H9 (cell line): ENCODE data around the gene GRID1. TPM values are rescaled to one million over a fixed set of nuclear protein-coding genes. Genes with fewer than 3 reads are reported as not detected.
A peak's percentile ranks its signal among the peaks of the same experiment; 100 is the strongest.

Experiments
- DNase-seq: peaks from one replicate; pipeline ENCODE4 v3.0.0-alpha.2; 2017
- H2AFZ ChIP-seq: one replicate; pipeline ENCODE4 v1.6.1; 2013; ENCODE audit warnings: mild to moderate bottlenecking, low read length, control low read depth, moderate library complexity
- H2AK5ac ChIP-seq: 2 replicates; pipeline ENCODE4 v1.6.1; 2013; ENCODE audit warnings: low read length, control low read depth, mixed read lengths; ENCODE audit not compliant: insufficient read length
- H2BK120ac ChIP-seq: one replicate; pipeline ENCODE4 v1.6.1; 2013; ENCODE audit warnings: low read depth, mild to moderate bottlenecking, low read length, control low read depth, inconsistent platforms; ENCODE audit not compliant: poor library complexity, severe bottlenecking
- H2BK12ac ChIP-seq: 2 replicates; pipeline ENCODE4 v1.6.1; 2013; ENCODE audit warnings: low read length, control low read depth, mixed read lengths, low read depth; ENCODE audit not compliant: insufficient read length
- H2BK15ac ChIP-seq: 2 replicates; pipeline ENCODE4 v1.6.1; 2013; ENCODE audit warnings: low read depth, low read length, control low read depth
- H2BK20ac ChIP-seq: one replicate; pipeline ENCODE4 v1.6.1; 2013; ENCODE audit warnings: low read depth, mild to moderate bottlenecking, low read length, control low read depth, inconsistent platforms; ENCODE audit not compliant: poor library complexity, severe bottlenecking
- H2BK5ac ChIP-seq: 2 replicates; pipeline ENCODE4 v1.6.1; 2013; ENCODE audit warnings: low read length, control low read depth, mixed read lengths; ENCODE audit not compliant: insufficient read length
- H3K14ac ChIP-seq: 2 replicates; pipeline ENCODE4 v1.6.1; 2013; ENCODE audit warnings: low read length, control low read depth; ENCODE audit not compliant: insufficient read depth
- H3K18ac ChIP-seq: 2 replicates; pipeline ENCODE4 v1.6.1; 2013; ENCODE audit warnings: low read depth, mild to moderate bottlenecking, mixed read lengths, low read length, control low read depth; ENCODE audit not compliant: insufficient read length
- H3K23ac ChIP-seq: 2 replicates; pipeline ENCODE4 v1.6.1; 2013; ENCODE audit warnings: low read length, control low read depth, mixed read lengths, low read depth; ENCODE audit not compliant: insufficient read length
- H3K23me2 ChIP-seq: 2 replicates; pipeline ENCODE4 v1.6.1; 2013; ENCODE audit warnings: low read depth, mild to moderate bottlenecking, mixed read lengths, low read length, control low read depth; ENCODE audit not compliant: insufficient read length, poor library complexity, severe bottlenecking
- H3K27ac ChIP-seq: 2 replicates; pipeline ENCODE4 v1.5.1; 2013; ENCODE audit warnings: low read length, control low read depth, mixed read lengths, low read depth; ENCODE audit not compliant: insufficient read length
- H3K27me3 ChIP-seq: 2 replicates; pipeline ENCODE4 v1.6.1; 2013; ENCODE audit warnings: low read length, control low read depth, inconsistent platforms; ENCODE audit not compliant: insufficient read depth
- H3K4ac ChIP-seq: 2 replicates; pipeline ENCODE4 v1.6.1; 2013; ENCODE audit warnings: low read depth, mild to moderate bottlenecking, control low read depth, inconsistent platforms, low read length, moderate library complexity
- H3K4me1 ChIP-seq: 2 replicates; pipeline ENCODE4 v1.6.1; 2013; ENCODE audit warnings: low read length, control low read depth, inconsistent platforms; ENCODE audit not compliant: insufficient read depth
- H3K4me2 ChIP-seq: 2 replicates; pipeline ENCODE4 v1.6.1; 2013; ENCODE audit warnings: low read length, control low read depth, mixed read lengths; ENCODE audit not compliant: insufficient read length, insufficient read depth
- H3K56ac ChIP-seq: 2 replicates; pipeline ENCODE4 v1.6.1; 2013; ENCODE audit warnings: low read depth, mild to moderate bottlenecking, mixed read lengths, low read length, control low read depth; ENCODE audit not compliant: insufficient read length
- H3K79me1 ChIP-seq: 2 replicates; pipeline ENCODE4 v1.6.1; 2013; ENCODE audit warnings: low read depth, mild to moderate bottlenecking, moderate library complexity, low read length, control low read depth, inconsistent platforms; ENCODE audit not compliant: insufficient read depth, poor library complexity, severe bottlenecking
- H3K79me2 ChIP-seq: 2 replicates; pipeline ENCODE4 v1.6.1; 2013; ENCODE audit warnings: low read length, control low read depth, inconsistent platforms; ENCODE audit not compliant: insufficient read depth
- H3K9ac ChIP-seq: 2 replicates; pipeline ENCODE4 v1.6.1; 2013; ENCODE audit warnings: low read length, control low read depth, mixed read lengths; ENCODE audit not compliant: insufficient read length; ENCODE audit errors: extremely low read depth
- H3K9me3 ChIP-seq: one replicate; pipeline ENCODE4 v1.6.1; 2013; ENCODE audit warnings: low read depth, low read length, inconsistent platforms; ENCODE audit not compliant: control insufficient read depth
- H3T11ph ChIP-seq: one replicate; pipeline ENCODE4 v1.6.1; 2013; ENCODE audit warnings: mild to moderate bottlenecking, low read length, control low read depth, inconsistent platforms
- H4K20me1 ChIP-seq: one replicate; pipeline ENCODE4 v1.6.1; 2013; ENCODE audit not compliant: control insufficient read depth, insufficient read length, insufficient read depth
- H4K5ac ChIP-seq: 2 replicates; pipeline ENCODE4 v1.6.1; 2013; ENCODE audit warnings: low read depth, mild to moderate bottlenecking, mixed read lengths, low read length, control low read depth; ENCODE audit not compliant: insufficient read length
- H4K8ac ChIP-seq: replicated peaks from 2 replicates; pipeline ENCODE4 v1.6.1; 2013; ENCODE audit warnings: low read length, control low read depth, mixed read lengths, low read depth; ENCODE audit not compliant: insufficient read length
- H4K91ac ChIP-seq: 2 replicates; pipeline ENCODE4 v1.6.1; 2013; ENCODE audit warnings: low read depth, mild to moderate bottlenecking, moderate library complexity, mixed read lengths, low read length, control low read depth; ENCODE audit not compliant: insufficient read length
- H3K27ac Mint-ChIP-seq, 3 experiments: 2 replicates in 2 of 3; 3 replicates in 1 of 3; pipeline ENCODE4 v1.8.0; 2020 to 2021; ENCODE audit warnings: mixed read lengths in 3 of 3, mild to moderate bottlenecking in 1 of 3, moderate library complexity in 1 of 3
- H3K27me3 Mint-ChIP-seq: 2 replicates; pipeline ENCODE4 v1.8.0; 2021; ENCODE audit warnings: low read depth, mild to moderate bottlenecking, moderate library complexity, mixed read lengths
- H3K36me3 Mint-ChIP-seq, 3 experiments: 2 replicates in 2 of 3; 3 replicates in 1 of 3; pipeline ENCODE4 v1.8.0; 2020 to 2021; ENCODE audit warnings: low read depth in 3 of 3, mixed read lengths in 3 of 3; ENCODE audit not compliant: insufficient read depth in 1 of 3
- H3K4me1 Mint-ChIP-seq, 2 experiments: 2 replicates each; pipeline ENCODE4 v1.8.0; 2020; ENCODE audit warnings: mixed read lengths in 2 of 2
- H3K4me3 Mint-ChIP-seq, 2 experiments: 2 replicates in 1 of 2; 3 replicates in 1 of 2; pipeline ENCODE4 v1.8.0; 2020 to 2021; ENCODE audit warnings: mild to moderate bottlenecking in 2 of 2, mixed read lengths in 2 of 2, moderate library complexity in 1 of 2
- H3K9me3 Mint-ChIP-seq, 2 experiments: 2 replicates in 1 of 2; 3 replicates in 1 of 2; pipeline ENCODE4 v1.8.0; 2020; ENCODE audit warnings: mild to moderate bottlenecking in 2 of 2, mixed read lengths in 2 of 2, moderate library complexity in 1 of 2
- WGBS: extraction: QIAGEN DNeasy Blood & Tissue Kit; methylation state at CpG from one replicate; pipeline ENCODE4 v1.1.7; 2013; ENCODE audit warnings: missing lambda C conversion rate, low lambda C conversion rate, mixed read lengths; ENCODE audit not compliant: insufficient read length; ENCODE audit errors: extremely low coverage; 5-methylcytosine and 5-hydroxymethylcytosine counted together
- total RNA-seq: library from RNA; stranded (reverse); gene quantifications from 2 replicates; pipeline ENCODE4 v1.2.1, GENCODE V29; 2021
- TF ChIP-seq, protein P1 (sequence below): fragments of 200-600 bp; sonication (generic); conservative IDR thresholded peaks from 3 replicates; pipeline ENCODE4 v1.8.0; 2021; ENCODE audit warnings: antibody characterized with exemption, mild to moderate bottlenecking

GRID1 gene
- total RNA-seq, 1 experiment from 2014 or later = 0.35 TPM

DNA sequence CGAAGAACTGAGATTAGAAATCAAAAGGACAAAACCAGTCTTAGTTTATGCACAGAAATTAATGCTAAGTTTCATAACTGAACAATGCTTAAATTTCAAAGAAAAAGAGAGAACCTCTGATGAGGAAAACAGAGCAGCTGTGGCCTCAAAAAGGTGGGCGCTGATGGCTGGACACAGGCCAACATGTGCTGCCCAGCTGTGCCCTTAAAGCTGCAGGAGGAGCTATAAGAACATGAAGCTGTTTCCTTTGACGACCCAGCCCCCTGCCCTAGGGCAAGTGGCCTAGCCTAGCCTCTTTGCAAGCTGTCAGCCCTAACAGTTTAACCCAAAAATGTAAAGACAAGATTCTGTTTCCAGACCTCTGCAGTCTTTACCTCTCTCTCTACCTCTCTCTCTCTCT lies 107.7 kb downstream of the GRID1 start:
- Histone ChIP-seq H3K79me1 (no peaks in the 10 kb centered on the region), H3K9me3 (no peaks in the 10 kb centered on the region), H2BK15ac (no peak overlapping the region), H2BK12ac (no peak overlapping the region), H3K79me2 (no peaks in the 10 kb centered on the region), H3K56ac (no peak overlapping the region), H3K4ac (no peak overlapping the region), H4K91ac (no peak overlapping the region), H3K14ac (no peak overlapping the region), H4K8ac (no peak overlapping the region), H3K18ac (no peak overlapping the region), H3K23ac (no peak overlapping the region), H2BK5ac (no peak overlapping the region), H4K20me1 (no peaks in the 10 kb centered on the region), H2AK5ac (no peak overlapping the region), H3T11ph (no peak overlapping the region), H3K27ac (no peak overlapping the region), H3K23me2 (no peaks in the 10 kb centered on the region), H2BK20ac (no peak overlapping the region), H3K9ac (no peak overlapping the region), H2AFZ (no peak overlapping the region), H2BK120ac (no peak overlapping the region), H3K4me2 (no peak overlapping the region), H4K5ac (no peak overlapping the region), H3K27me3 (no peaks in the 10 kb centered on the region), H3K4me1 (no peaks in the 10 kb centered on the region; the same call in 1 of the 2 replicates)
- Mint-ChIP-seq H3K27me3 (peaks cover 15% of the 10 kb centered on the region), H3K36me3 (no peaks in the 10 kb centered on the region), H3K27ac (no peak overlapping the region), H3K4me1 (peaks cover 26 to 27% of the 10 kb centered on the region in 2 experiments), H3K9me3 (peaks cover 2 to 3% of the 10 kb centered on the region in 2 experiments; a peak in 2 of 5 replicates), H3K4me3 (no peak overlapping the region)
- DNase-seq = peak; percentile 27
- TF ChIP-seq, protein P1, sequence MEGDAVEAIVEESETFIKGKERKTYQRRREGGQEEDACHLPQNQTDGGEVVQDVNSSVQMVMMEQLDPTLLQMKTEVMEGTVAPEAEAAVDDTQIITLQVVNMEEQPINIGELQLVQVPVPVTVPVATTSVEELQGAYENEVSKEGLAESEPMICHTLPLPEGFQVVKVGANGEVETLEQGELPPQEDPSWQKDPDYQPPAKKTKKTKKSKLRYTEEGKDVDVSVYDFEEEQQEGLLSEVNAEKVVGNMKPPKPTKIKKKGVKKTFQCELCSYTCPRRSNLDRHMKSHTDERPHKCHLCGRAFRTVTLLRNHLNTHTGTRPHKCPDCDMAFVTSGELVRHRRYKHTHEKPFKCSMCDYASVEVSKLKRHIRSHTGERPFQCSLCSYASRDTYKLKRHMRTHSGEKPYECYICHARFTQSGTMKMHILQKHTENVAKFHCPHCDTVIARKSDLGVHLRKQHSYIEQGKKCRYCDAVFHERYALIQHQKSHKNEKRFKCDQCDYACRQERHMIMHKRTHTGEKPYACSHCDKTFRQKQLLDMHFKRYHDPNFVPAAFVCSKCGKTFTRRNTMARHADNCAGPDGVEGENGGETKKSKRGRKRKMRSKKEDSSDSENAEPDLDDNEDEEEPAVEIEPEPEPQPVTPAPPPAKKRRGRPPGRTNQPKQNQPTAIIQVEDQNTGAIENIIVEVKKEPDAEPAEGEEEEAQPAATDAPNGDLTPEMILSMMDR = no peak
- WGBS = no CpG with 5 or more reads among the region's 3 CpGs
